Neutrophil (primary cell): ENCODE measurements around the gene LIME1.

Source experiments
- H3K27ac ChIP-seq: fragments of 200-600 bp; sonication (generic); 2 replicates; pipeline ENCODE4 v1.5.1; 2016; ENCODE audit warnings: mild to moderate bottlenecking, moderate library complexity
- H3K27me3 ChIP-seq: fragments of 200-600 bp; sonication (generic); 2 replicates; pipeline ENCODE4 v1.6.0; 2016; ENCODE audit warnings: mild to moderate bottlenecking
- H3K36me3 ChIP-seq: fragments of 200-600 bp; sonication (generic); 2 replicates; pipeline ENCODE4 v1.5.1; 2017
- H3K4me1 ChIP-seq, 2 experiments: fragments of 200-600 bp in 1 of 2; sonication (generic) in 1 of 2; 1 replicate in 1 of 2; 2 replicates in 1 of 2; pipeline versions ENCODE4 v1.5.1 to v1.6.1; 2013 to 2016; ENCODE audit warnings: low read depth in 1 of 2, low read length in 1 of 2, mild to moderate bottlenecking in 1 of 2, moderate library complexity in 1 of 2; ENCODE audit not compliant: control insufficient read depth in 1 of 2, insufficient read depth in 1 of 2
- H3K4me3 ChIP-seq, 2 experiments: fragments of 200-600 bp in 1 of 2; sonication (generic) in 1 of 2; 1 replicate in 1 of 2; 2 replicates in 1 of 2; pipeline ENCODE4 v1.5.1; 2013 to 2016; ENCODE audit warnings: low read depth in 1 of 2, low read length in 1 of 2, mild to moderate bottlenecking in 1 of 2, moderate library complexity in 1 of 2
- H3K9me3 ChIP-seq: fragments of 200-600 bp; sonication (generic); 2 replicates; pipeline ENCODE4 v1.5.1; 2016
- TF ChIP-seq, protein P1 (sequence below): fragments of 200-600 bp; sonication (generic); IDR thresholded peaks from 2 replicates; pipeline ENCODE4 v1.5.1; 2016; ENCODE audit warnings: antibody characterized with exemption

LIME1 gene

DNA sequence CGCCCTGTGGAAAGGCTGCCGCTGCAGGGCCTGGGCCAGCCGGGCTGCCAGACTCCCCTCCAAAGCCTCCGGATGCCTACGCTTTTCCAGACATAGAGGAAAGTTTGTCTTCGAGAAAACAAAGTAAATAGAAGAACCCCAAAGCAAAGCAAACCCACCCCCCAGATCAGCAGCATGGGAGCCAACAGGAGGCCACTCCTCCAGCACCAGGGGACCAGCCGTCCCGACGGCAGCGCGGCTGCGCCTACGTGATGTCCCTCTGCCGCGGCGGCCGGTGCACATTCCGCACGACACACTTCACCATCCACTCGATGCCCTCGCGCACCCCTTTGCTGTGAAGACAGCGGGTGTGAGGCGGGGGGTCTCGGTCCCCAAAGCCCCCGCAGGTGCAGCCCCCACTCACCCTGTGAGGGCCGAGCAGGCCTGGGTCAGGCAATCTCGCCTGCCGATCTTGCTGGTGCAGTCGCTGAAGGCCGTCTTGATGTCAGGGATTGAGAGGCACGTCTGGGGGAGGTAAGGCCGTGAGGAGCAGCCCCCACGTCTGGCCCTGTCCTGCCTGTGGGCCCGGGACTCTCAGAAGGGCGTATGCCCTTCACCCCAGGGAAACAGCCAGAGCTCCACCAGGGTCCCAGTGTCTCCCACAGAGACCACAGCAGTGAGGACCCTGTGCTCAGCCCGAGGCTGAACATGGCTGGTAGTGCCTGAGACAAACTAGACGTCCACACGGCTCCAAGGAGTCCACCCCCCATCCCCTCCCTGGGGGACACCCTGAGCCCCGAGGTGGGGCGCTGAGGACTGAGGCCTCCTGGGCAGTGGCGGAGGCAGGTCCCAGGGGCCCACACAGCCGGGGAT lies 36.0 kb upstream of the LIME1 start:
- Histone ChIP-seq H3K4me3 (no peak overlapping the region), H3K27ac (no peak overlapping the region), H3K4me1 (peaks cover 0 to 4% of the 10 kb centered on the region in 2 experiments)

DNA sequence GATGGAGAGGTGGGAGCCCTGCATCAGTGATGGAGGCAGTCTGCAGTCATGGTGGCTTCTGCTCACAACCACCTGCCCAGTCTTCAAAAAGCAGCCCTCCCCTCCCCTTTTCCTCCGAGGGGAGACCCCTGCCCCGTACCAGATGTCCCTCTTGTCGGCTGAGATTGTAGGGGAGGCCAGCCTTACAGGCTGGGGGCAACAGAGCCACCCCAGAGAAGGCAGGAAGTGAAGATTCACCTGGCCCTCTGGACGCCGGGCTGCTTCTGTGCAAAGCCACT lies 35.5 kb upstream of the LIME1 start:
- H3K4me1 ChIP-seq = peaks cover 0 to 4% of the 10 kb centered on the region in 2 experiments
- H3K4me3 ChIP-seq = no peak overlapping the region
- peaks cover 65% of the 10 kb centered on the region for H3K36me3 ChIP-seq
- peaks cover 18% of the 10 kb centered on the region for H3K27me3 ChIP-seq
- no peak overlapping the region for H3K27ac ChIP-seq
- TF ChIP-seq, protein P1, sequence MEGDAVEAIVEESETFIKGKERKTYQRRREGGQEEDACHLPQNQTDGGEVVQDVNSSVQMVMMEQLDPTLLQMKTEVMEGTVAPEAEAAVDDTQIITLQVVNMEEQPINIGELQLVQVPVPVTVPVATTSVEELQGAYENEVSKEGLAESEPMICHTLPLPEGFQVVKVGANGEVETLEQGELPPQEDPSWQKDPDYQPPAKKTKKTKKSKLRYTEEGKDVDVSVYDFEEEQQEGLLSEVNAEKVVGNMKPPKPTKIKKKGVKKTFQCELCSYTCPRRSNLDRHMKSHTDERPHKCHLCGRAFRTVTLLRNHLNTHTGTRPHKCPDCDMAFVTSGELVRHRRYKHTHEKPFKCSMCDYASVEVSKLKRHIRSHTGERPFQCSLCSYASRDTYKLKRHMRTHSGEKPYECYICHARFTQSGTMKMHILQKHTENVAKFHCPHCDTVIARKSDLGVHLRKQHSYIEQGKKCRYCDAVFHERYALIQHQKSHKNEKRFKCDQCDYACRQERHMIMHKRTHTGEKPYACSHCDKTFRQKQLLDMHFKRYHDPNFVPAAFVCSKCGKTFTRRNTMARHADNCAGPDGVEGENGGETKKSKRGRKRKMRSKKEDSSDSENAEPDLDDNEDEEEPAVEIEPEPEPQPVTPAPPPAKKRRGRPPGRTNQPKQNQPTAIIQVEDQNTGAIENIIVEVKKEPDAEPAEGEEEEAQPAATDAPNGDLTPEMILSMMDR = no peak
- no peaks in the 10 kb centered on the region for H3K9me3 ChIP-seq

More for the DNA sequence above, 36.0 kb upstream of the LIME1 start:
- H3K9me3 ChIP-seq = no peaks in the 10 kb centered on the region
- peaks cover 21% of the 10 kb centered on the region for H3K27me3 ChIP-seq
- TF ChIP-seq, protein P1 = no peak
- H3K36me3 ChIP-seq = peaks cover 62% of the 10 kb centered on the region

DNA sequence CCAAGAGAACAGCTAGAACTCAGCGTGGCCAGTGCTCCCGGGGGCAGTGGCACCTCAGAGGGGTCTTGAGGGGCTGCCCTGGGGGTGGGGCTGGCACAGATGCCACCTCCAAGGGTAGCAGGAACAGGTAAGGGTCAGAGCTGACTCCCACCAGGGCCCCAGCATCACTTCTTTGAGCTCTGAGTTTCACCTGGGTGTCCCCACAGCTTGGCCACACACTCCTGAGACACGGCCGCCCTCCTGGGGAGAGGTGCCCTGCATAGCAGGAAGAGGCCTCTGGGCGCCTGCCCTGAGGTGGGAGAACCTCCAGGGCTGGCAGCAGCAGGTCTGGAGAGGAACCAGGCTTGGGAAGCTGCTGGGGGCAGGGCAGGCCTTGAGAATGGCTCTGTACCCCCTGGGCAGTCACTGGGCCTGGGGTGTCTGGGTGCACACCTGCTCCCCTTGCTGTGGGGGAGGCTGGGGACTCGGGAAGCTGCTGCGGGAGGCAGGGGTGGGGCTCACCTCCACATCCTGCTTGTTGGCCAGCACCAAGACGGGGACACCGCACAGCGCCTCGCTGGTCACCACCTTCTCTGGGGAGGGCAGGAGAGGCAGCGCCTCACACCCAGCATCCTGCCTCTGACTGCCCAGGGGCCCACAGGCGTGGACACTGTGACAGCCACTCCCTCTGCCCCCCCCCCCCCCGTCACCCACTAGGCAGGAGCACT lies 35.0 kb upstream of the LIME1 start:
- Histone ChIP-seq H3K36me3 (peaks cover 69% of the 10 kb centered on the region), H3K27ac (no peak overlapping the region), H3K9me3 (no peaks in the 10 kb centered on the region), H3K4me3 (no peak overlapping the region), H3K4me1 (peaks cover 3 to 6% of the 10 kb centered on the region in 2 experiments), H3K27me3 (peaks cover 13% of the 10 kb centered on the region)
- TF ChIP-seq, protein P1 = no peak

DNA sequence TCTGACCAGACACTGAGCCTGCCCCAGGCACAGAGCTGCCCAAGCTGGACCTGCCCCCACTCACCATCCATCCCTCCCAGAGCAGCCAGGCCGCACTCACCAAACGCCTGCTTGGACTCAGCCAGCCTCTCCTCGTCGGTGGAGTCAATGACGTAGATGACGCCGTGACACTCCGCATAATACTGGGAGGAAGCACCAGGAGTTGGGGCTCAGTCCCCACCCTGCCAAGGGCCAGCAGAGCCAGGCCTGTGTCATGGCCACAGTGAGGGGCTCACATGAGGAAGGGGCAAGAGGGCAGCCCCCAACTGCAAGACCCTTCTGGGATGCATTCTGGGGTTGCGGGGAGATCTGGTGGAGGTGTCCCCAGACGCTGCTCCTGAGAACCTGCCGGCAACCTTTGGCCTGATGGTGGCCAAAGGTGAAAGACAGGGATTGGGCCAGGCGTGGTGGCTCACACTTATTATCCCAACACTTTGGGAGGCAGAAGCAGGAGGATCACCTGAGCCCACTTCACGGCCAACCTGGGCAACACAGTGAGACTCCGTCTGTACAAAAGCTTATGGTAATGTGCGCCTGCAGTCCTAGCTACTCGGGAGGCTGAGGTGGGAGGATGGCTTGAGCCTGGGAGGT lies 34.3 kb upstream of the LIME1 start:
- H3K4me1 ChIP-seq = peaks cover 9% of the 10 kb centered on the region in 2 experiments
- H3K4me3 ChIP-seq = no peak overlapping the region
- no peak overlapping the region for H3K27ac ChIP-seq
- peaks cover 69% of the 10 kb centered on the region for H3K36me3 ChIP-seq
- H3K27me3 ChIP-seq = peaks cover 7% of the 10 kb centered on the region
- TF ChIP-seq, protein P1 = no peak
- no peaks in the 10 kb centered on the region for H3K9me3 ChIP-seq

DNA sequence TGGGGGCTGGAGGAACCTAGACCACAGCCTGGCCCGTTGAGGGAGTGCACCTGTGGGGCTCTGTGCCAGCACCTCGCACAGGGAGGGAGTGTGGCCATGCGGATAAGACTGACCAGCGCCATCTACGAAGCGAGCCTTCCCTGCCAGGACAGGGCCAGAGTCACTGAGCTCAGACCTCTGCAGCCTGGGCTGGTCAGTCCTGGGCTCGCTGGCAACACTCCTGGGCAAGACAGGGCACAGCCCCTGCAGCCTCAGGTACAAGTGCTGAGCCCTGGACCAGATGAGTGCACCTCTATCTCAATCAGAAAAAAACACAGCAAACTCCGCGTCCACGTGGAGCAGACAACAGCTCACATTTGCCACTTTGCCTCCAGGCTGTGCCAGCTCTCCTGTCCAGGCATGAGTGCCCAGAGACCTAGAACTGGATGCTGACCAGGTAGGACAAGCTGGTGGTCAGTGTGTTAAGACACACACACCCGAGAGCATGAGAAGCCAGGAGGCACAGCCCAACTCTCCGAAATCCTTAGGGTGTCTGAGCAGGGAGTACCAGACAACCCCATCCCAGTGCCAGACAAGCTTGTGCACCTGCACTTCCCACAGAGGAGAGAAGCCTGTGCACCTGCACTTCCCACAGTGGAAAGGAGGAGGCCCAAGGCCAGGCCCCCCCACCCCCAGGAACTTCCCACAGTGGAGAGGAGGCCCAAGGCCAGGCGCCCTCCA lies 33.6 kb upstream of the LIME1 start:
- Histone ChIP-seq H3K27ac (no peak overlapping the region), H3K4me3 (no peak overlapping the region), H3K4me1 (peaks cover 13 to 16% of the 10 kb centered on the region in 2 experiments), H3K36me3 (peaks cover 66% of the 10 kb centered on the region), H3K27me3 (no peaks in the 10 kb centered on the region), H3K9me3 (no peaks in the 10 kb centered on the region)
- TF ChIP-seq, protein P1 = no peak
